ENCODE data around the gene SPAG17.

DNA sequence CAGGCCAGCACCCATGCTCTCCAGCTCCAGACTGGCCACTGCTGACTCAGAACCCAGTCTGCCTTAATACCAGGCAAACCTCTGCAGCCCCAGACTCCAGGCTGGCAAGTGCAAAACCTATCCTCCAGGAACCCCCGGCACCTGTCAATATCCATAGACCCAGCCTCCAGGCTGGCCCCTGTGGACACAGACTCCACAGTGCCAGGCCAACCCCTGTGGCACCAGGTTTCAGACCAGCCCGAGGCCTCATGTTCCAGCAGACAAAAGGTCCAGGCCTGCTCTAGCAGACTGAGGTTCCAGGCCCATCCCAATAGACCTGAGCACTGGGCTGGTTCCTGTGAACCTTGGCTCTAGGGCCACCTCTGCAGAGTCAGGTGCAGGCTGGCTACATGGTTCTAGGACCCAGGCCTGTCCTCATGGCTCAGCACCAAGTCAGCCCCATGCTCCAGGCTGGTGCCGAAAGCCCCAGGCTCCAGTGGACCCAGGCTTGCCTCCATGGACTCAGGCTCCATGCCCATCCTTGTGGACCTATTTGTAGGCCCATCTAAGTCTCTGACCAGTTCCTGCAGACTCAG is 137.3 kb downstream of the SPAG17 start:
- no peak for TF ChIP-seq POLR2A (IDR thresholded peaks at IDR 0.05)
- no peak for TF ChIP-seq CTCF (IDR thresholded peaks at IDR 0.05)

Measured in body of pancreas (tissue), 4 donors.